Measurements from ENCODE around the gene CDH3.

GRCh38 chr16:68642436-68643101 is 2.5 kb upstream of the CDH3 start:
- TF ChIP-seq ZFP3 (CRISPR knock-in tag; IDR thresholded peaks at IDR 0.05): no peak
- TF ChIP-seq PATZ1 (CRISPR knock-in tag; IDR thresholded peaks at IDR 0.05; ENCODE audit: borderline replicate concordance): no peak
- TF ChIP-seq RARB (CRISPR knock-in tag; IDR thresholded peaks at IDR 0.05): no peak
- TF ChIP-seq ZFP30 (CRISPR knock-in tag; IDR thresholded peaks at IDR 0.05): no peak
- TF ChIP-seq CREB5 (CRISPR knock-in tag; IDR thresholded peaks at IDR 0.05; ENCODE audit: low read depth): no peak
- TF ChIP-seq SNAI2 (CRISPR knock-in tag; IDR thresholded peaks at IDR 0.05): no peak

Data from SK-N-SH treated with all-trans-retinoic acid at 6 μM for 48 hours (cell line).